ENCODE results near the gene LPIN2. TPM values are rescaled to one million over a fixed set of nuclear protein-coding genes. Genes with fewer than 3 reads are reported as not detected.

LPIN2 gene
- total RNA-seq, 1 experiment from 2014 or later: 25.3 TPM

GRCh38 chr18:2981212-2981728 lies 31.7 kb downstream of the LPIN2 start:
- no peak for TF ChIP-seq CTCF (IDR thresholded peaks at IDR 0.05; ENCODE audit: insufficient read depth in 1 of 2, low read depth in 1 of 2, low read length in 1 of 2, severe bottlenecking in 1 of 2, unreplicated experiment in 1 of 2)
- H3K36me3 ChIP-seq (ENCODE audit: control insufficient read depth, insufficient read depth, low read length): peaks cover 2% of the 10 kb centered on the region; the same call in 1 of the 2 replicates
- Mint-ChIP-seq H3K4me1 (ENCODE audit: low read depth, unreplicated experiment) (peaks cover 40% of the 10 kb centered on the region), H3K9me3 (ENCODE audit: unreplicated experiment) (no peaks in the 10 kb centered on the region), H3K27ac (ENCODE audit: unreplicated experiment) (no peak overlapping the region), H3K36me3 (ENCODE audit: insufficient read depth, unreplicated experiment) (no peaks in the 10 kb centered on the region), H3K27me3 (ENCODE audit: insufficient read depth, unreplicated experiment) (no peaks in the 10 kb centered on the region), H3K4me3 (ENCODE audit: unreplicated experiment) (no peak overlapping the region)
- BruUV-seq (replicated peaks): no TSS peak
- H3K9me3 ChIP-seq: no peaks in the 10 kb centered on the region
- peaks cover 56% of the 10 kb centered on the region for H3K4me1 ChIP-seq
- CTCF ChIA-PET: interaction anchor here (0.7 kb wide), 1 partner anchor 661 kb away, joined by 4 read pairs; no protein-coding TSS in a partner anchor
- H3K27me3 ChIP-seq (replicated peaks; ENCODE audit: control insufficient read depth, insufficient read depth, low read length): no peaks in the 10 kb centered on the region
- no peak overlapping the region for H3K4me3 ChIP-seq (ENCODE audit: low read depth, low read length)
- intact Hi-C loops (cut with micrococcal nuclease; ENCODE audit: unreplicated experiment): no loop called here
- POLR2A ChIA-PET: no interaction called here
- no peak for DNase-seq

- H3K27me3 Mint-ChIP-seq (ENCODE audit: insufficient read depth, unreplicated experiment): no peaks in the 10 kb centered on the region
- TF ChIP-seq CTCF (IDR thresholded peaks at IDR 0.05; ENCODE audit: insufficient read depth in 1 of 2, low read depth in 1 of 2, low read length in 1 of 2, severe bottlenecking in 1 of 2, unreplicated experiment in 1 of 2): no peak
- intact Hi-C loops (cut with micrococcal nuclease; ENCODE audit: unreplicated experiment): no loop called here
- ChIA-PET POLR2A (no interaction called here), CTCF (no interaction called here)
- no peak overlapping the region for H3K4me3 Mint-ChIP-seq (ENCODE audit: unreplicated experiment)
- H3K4me1 Mint-ChIP-seq (ENCODE audit: low read depth, unreplicated experiment): peaks cover 40% of the 10 kb centered on the region
- no peak for DNase-seq
- H3K36me3 Mint-ChIP-seq (ENCODE audit: insufficient read depth, unreplicated experiment): no peaks in the 10 kb centered on the region
- no peak overlapping the region for H3K4me3 ChIP-seq (ENCODE audit: low read depth, low read length)
- no peaks in the 10 kb centered on the region for H3K27me3 ChIP-seq (replicated peaks; ENCODE audit: control insufficient read depth, insufficient read depth, low read length)
- H3K27ac Mint-ChIP-seq (ENCODE audit: unreplicated experiment): peak overlapping the region; percentile 48
- H3K9me3 Mint-ChIP-seq (ENCODE audit: unreplicated experiment): no peaks in the 10 kb centered on the region
- no TSS peak for BruUV-seq (replicated peaks)
- H3K36me3 ChIP-seq (ENCODE audit: control insufficient read depth, insufficient read depth, low read length): peaks cover 2% of the 10 kb centered on the region; the same call in 1 of the 2 replicates
- H3K9me3 ChIP-seq: no peaks in the 10 kb centered on the region
- peaks cover 54% of the 10 kb centered on the region for H3K4me1 ChIP-seq
Measured at GRCh38 chr18:2979871-2980790, 32.8 kb downstream of the LPIN2 start.

- Mint-ChIP-seq H3K27ac (ENCODE audit: unreplicated experiment) (no peak overlapping the region), H3K4me3 (ENCODE audit: unreplicated experiment) (no peak overlapping the region), H3K27me3 (ENCODE audit: insufficient read depth, unreplicated experiment) (no peaks in the 10 kb centered on the region), H3K9me3 (ENCODE audit: unreplicated experiment) (no peaks in the 10 kb centered on the region), H3K36me3 (ENCODE audit: insufficient read depth, unreplicated experiment) (no peaks in the 10 kb centered on the region), H3K4me1 (ENCODE audit: low read depth, unreplicated experiment) (peaks cover 30% of the 10 kb centered on the region)
- intact Hi-C loops (cut with micrococcal nuclease; ENCODE audit: unreplicated experiment): no loop called here
- Histone ChIP-seq H3K4me3 (ENCODE audit: low read depth, low read length) (no peak overlapping the region), H3K27me3 (replicated peaks; ENCODE audit: control insufficient read depth, insufficient read depth, low read length) (no peaks in the 10 kb centered on the region), H3K36me3 (ENCODE audit: control insufficient read depth, insufficient read depth, low read length) (peaks cover 2% of the 10 kb centered on the region; the same call in 1 of the 2 replicates), H3K9me3 (no peaks in the 10 kb centered on the region), H3K4me1 (peaks cover 44% of the 10 kb centered on the region)
- DNase-seq: no peak
- CTCF ChIA-PET: no interaction called here
- no peak for TF ChIP-seq CTCF (IDR thresholded peaks at IDR 0.05; ENCODE audit: insufficient read depth in 1 of 2, low read depth in 1 of 2, low read length in 1 of 2, severe bottlenecking in 1 of 2, unreplicated experiment in 1 of 2)
- POLR2A ChIA-PET: no interaction called here
- BruUV-seq (replicated peaks): no TSS peak
Measured at GRCh38 chr18:2979129-2979528, 33.8 kb downstream of the LPIN2 start.

Measured in Caco-2 (cell line).